Measurements from ENCODE around the gene MACROH2A1.

MACROH2A1 gene

GRCh38 chr5:135444881-135445280 is 45.9 kb upstream of the MACROH2A1 start:
- no peak for TF ChIP-seq CTCF (IDR thresholded peaks at IDR 0.05; ENCODE audit: borderline replicate concordance, insufficient read depth, low read depth, low read length)
- no peak overlapping the region for H3K4me3 ChIP-seq (ENCODE audit: low read depth, low read length)

GRCh38 chr5:135444360-135444759 is 45.3 kb upstream of the MACROH2A1 start:
- H3K4me3 ChIP-seq (ENCODE audit: low read depth, low read length) = no peak overlapping the region
- no peak for TF ChIP-seq CTCF (IDR thresholded peaks at IDR 0.05; ENCODE audit: borderline replicate concordance, insufficient read depth, low read depth, low read length)

- H3K4me3 ChIP-seq (ENCODE audit: low read depth, low read length) = no peak overlapping the region
These were observed 44.3 kb upstream of the MACROH2A1 start for GRCh38 chr5:135443161-135443960.

GRCh38 chr5:135442431-135443160 is 43.6 kb upstream of the MACROH2A1 start:
- no peak for TF ChIP-seq CTCF (IDR thresholded peaks at IDR 0.05; ENCODE audit: borderline replicate concordance, insufficient read depth, low read depth, low read length)
- H3K4me3 ChIP-seq (ENCODE audit: low read depth, low read length) = no peak overlapping the region

More at GRCh38 chr5:135443161-135443960, 44.3 kb upstream of the MACROH2A1 start:
- no peak for TF ChIP-seq CTCF (IDR thresholded peaks at IDR 0.05; ENCODE audit: borderline replicate concordance, insufficient read depth, low read depth, low read length)

- no peak overlapping the region for H3K4me3 ChIP-seq (ENCODE audit: low read depth, low read length)
- no peak for TF ChIP-seq CTCF (IDR thresholded peaks at IDR 0.05; ENCODE audit: borderline replicate concordance, insufficient read depth, low read depth, low read length)
These were observed 42.9 kb upstream of the MACROH2A1 start for GRCh38 chr5:135441919-135442318.

GRCh38 chr5:135441350-135441831 is 42.4 kb upstream of the MACROH2A1 start:
- no peak for TF ChIP-seq CTCF (IDR thresholded peaks at IDR 0.05; ENCODE audit: borderline replicate concordance, insufficient read depth, low read depth, low read length)
- no peak overlapping the region for H3K4me3 ChIP-seq (ENCODE audit: low read depth, low read length)

Measured in GM12875 (cell line).